ENCODE data around the gene ETS1.

GRCh38 chr11:128509621-128510389, 77.6 kb downstream of the ETS1 start:
- TF ChIP-seq, protein P1, sequence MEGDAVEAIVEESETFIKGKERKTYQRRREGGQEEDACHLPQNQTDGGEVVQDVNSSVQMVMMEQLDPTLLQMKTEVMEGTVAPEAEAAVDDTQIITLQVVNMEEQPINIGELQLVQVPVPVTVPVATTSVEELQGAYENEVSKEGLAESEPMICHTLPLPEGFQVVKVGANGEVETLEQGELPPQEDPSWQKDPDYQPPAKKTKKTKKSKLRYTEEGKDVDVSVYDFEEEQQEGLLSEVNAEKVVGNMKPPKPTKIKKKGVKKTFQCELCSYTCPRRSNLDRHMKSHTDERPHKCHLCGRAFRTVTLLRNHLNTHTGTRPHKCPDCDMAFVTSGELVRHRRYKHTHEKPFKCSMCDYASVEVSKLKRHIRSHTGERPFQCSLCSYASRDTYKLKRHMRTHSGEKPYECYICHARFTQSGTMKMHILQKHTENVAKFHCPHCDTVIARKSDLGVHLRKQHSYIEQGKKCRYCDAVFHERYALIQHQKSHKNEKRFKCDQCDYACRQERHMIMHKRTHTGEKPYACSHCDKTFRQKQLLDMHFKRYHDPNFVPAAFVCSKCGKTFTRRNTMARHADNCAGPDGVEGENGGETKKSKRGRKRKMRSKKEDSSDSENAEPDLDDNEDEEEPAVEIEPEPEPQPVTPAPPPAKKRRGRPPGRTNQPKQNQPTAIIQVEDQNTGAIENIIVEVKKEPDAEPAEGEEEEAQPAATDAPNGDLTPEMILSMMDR (IDR thresholded peaks at IDR 0.05; ENCODE audit: low read length) = no peak
- no peak for TF ChIP-seq EZH2phosphoT487 (IDR thresholded peaks at IDR 0.05; ENCODE audit: low read length)

Measured in MM.1S (cell line).